ENCODE measurements around the gene SDC1. TPM values are rescaled to one million over a fixed set of nuclear protein-coding genes. Genes with fewer than 3 reads are reported as not detected.

The SDC1 gene
- total RNA-seq, 1 donor from 2014 or later, result 9.8 TPM

GRCh38 chr2:20156076-20156759 is 68.7 kb downstream of the SDC1 start:
- DNase-seq (ENCODE audit: low spot score in 2 of 2), result no peak
- FAIRE-seq, result no peak

DNA sequence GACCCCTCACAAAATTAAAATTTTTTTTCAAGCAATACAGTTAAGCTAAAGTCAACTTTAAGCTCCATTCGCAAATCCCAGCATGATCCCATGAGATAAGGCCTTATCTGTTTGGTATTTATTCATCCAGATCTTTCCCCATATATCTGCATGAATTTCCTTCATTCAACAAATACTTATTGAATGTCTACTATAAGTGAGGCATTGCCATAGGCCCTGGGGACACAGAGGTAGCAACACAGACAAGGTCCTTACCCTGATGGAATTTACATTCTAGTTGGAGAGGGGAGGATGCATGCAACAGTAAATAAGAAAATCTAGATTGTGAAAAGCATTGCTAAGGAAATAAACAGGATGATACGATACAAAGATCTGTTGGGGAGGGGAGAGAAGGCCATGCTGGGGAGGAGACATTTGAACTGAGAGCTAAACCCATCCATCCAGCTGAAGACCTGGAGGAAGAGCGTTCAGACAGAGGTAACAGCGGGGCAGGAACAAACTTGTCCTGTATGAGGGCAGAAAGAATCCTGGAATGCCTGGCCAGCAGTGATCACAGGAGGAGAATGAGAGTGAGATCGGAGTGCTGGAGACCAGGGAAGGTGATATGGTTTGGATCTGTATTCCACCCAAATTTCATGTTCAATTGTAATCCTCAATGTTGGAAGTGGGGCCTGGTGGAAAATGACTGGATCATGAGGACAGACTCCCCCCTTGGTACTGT is 71.6 kb downstream of the SDC1 start:
- DNase-seq (ENCODE audit: low spot score in 2 of 2), result no peak

DNA sequence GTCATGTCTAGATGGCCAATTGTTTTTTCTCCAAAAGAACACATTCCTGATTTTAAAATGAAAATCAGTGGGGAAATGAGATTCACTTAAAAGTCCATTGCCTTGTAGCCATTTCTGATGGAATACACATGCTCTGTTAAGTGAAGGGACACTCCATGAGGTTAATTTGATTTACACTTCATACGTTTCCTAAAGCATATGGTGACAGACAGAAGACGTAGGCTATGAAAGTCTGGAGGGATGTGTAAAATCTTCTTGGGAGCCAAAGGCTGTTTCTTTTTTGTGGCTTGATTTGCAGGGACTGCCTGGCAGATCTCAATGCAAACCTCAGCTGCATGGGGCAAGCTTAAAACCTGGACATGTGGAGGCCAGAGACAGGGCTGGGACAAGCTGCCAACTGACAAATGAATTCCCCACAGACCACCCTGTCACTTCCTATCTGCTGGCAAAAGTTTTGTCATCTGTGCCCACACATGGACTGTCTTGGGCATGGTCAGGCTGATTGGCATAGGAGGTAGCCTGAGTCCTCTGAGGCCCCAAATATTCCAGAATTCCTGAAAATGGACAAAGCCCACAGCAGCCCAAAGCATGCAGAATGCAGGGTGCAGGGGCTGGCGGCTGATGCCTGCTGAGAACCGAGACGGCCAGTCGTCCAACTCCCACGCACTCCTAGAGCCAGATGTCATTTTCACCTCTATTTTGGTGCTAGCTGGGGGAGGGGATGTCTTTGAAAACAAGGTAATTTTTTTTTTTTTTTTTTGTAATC is 73.9 kb downstream of the SDC1 start:
- FAIRE-seq (no peak), DNase-seq (ENCODE audit: low spot score in 2 of 2) (no peak)

More for the DNA sequence above, 71.6 kb downstream of the SDC1 start:
- no peak for FAIRE-seq

Small RNA genes within 50 kb of the gene (small RNA-seq; reads per million reads assigned to genes)
- gene RN7SL140P (not detected), gene RNU6-961P (not detected), gene RNU7-113P (not detected)

Other genes with a start within 250 kb of the SDC1 start
- 25.7 TPM for gene WDR35, start 235.0 kb downstream of the SDC1 start, total RNA-seq
- gene MATN3, start 212.5 kb downstream of the SDC1 start, total RNA-seq, result 1.6 TPM
- 92.9 TPM for gene LAPTM4A, start 173.5 kb downstream of the SDC1 start, total RNA-seq
- gene PUM2, start 125.7 kb upstream of the SDC1 start, total RNA-seq, result 118 TPM
- 300 TPM for gene RHOB, start 221.9 kb upstream of the SDC1 start, total RNA-seq

All from frontal cortex (tissue), 4 donors.